B cell (primary cell): ENCODE measurements around the gene SH3GL3. TPM values are rescaled to one million over a fixed set of nuclear protein-coding genes. Genes with fewer than 3 reads are reported as not detected.

ENCODE experiments used
- ATAC-seq: fragments of 200-7000 bp; cut with Tn5 transposase; one replicate; pipeline ENCODE4 v1.10.0; 2021; ENCODE audit warnings: low read depth, mild to moderate bottlenecking, moderate number of reproducible peaks, moderate library complexity
- CTCF ChIA-PET: fragments of 350-600 bp; sonication (Branson Sonifier 250); formaldehyde crosslinking; loops from one replicate; lab custom pipeline; 2021; ENCODE audit warnings: antibody characterized with exemption, inconsistent platforms; lab: Charles Lee
- POLR2A ChIA-PET: fragments of 350-600 bp; sonication (Branson Sonifier 250); formaldehyde crosslinking; loops from one replicate; lab custom pipeline; 2021; ENCODE audit warnings: antibody characterized with exemption; lab: Charles Lee
- DNase-seq: peaks from one replicate; pipeline ENCODE4 v3.0.0; 2013
- H2AFZ ChIP-seq: 2 replicates; pipeline ENCODE4 v1.6.1; 2012; ENCODE audit warnings: mild to moderate bottlenecking, low read depth, low read length; ENCODE audit not compliant: insufficient read depth, poor library complexity, severe bottlenecking
- H3K27ac ChIP-seq, 2 donors: 1 replicate in 1 of 2; 2 replicates in 1 of 2; pipeline ENCODE4 v1.5.1; 2012 to 2013; ENCODE audit warnings: low read length in 2 of 2, mild to moderate bottlenecking in 2 of 2, moderate library complexity in 1 of 2
- H3K27me3 ChIP-seq, 4 experiments: fragments of 200-600 bp in 1 of 4; sonication (generic) in 1 of 4; replicated peaks in 1 of 4; 1 replicate in 2 of 4; 2 replicates in 2 of 4; pipeline versions ENCODE4 v1.6.1 to v1.7.0; 2013 to 2016; ENCODE audit warnings: low read length in 3 of 4, mild to moderate bottlenecking in 2 of 4, mixed read lengths in 1 of 4, moderate library complexity in 1 of 4; ENCODE audit not compliant: insufficient read depth in 4 of 4, control insufficient read depth in 3 of 4; ENCODE audit errors: control extremely low read depth in 1 of 4
- H3K36me3 ChIP-seq, 2 experiments: replicated peaks in 1 of 2; 1 replicate in 1 of 2; 2 replicates in 1 of 2; pipeline versions ENCODE4 v1.6.1 to v1.7.1; 2013; ENCODE audit warnings: low read length in 1 of 2; ENCODE audit not compliant: insufficient read depth in 2 of 2, control insufficient read depth in 1 of 2; ENCODE audit errors: control extremely low read depth in 1 of 2, extremely low read depth in 1 of 2
- H3K4me1 ChIP-seq, 2 donors: fragments of 200-600 bp in 1 of 2; sonication (generic) in 1 of 2; 1 replicate in 1 of 2; 2 replicates in 1 of 2; pipeline versions ENCODE4 v1.5.1 to v1.6.1; 2013 to 2017; ENCODE audit warnings: low read length in 2 of 2; ENCODE audit not compliant: control insufficient read depth in 2 of 2, insufficient read depth in 2 of 2
- H3K4me2 ChIP-seq: replicated peaks from 2 replicates; pipeline ENCODE3; 2012; ENCODE audit warnings: mild to moderate bottlenecking, low read depth, low read length; ENCODE audit not compliant: poor library complexity, severe bottlenecking
- H3K4me3 ChIP-seq, 5 experiments: fragments of 200-600 bp in 1 of 5; sonication (generic) in 1 of 5; 1 replicate in 3 of 5; 2 replicates in 2 of 5; pipeline versions ENCODE4 v1.5.1 to v1.7.0; 2011 to 2016; ENCODE audit warnings: low read length in 4 of 5, mild to moderate bottlenecking in 4 of 5, low read depth in 2 of 5, control low read depth in 1 of 5, moderate library complexity in 1 of 5; ENCODE audit not compliant: insufficient read depth in 1 of 5; ENCODE audit errors: control extremely low read depth in 1 of 5, extremely low read depth in 1 of 5
- H3K79me2 ChIP-seq: fragments of 200-600 bp; sonication (generic); one replicate; pipeline ENCODE4 v1.6.0; 2016; ENCODE audit warnings: low read length; ENCODE audit not compliant: control insufficient read depth, insufficient read depth
- H3K9ac ChIP-seq: fragments of 200-600 bp; sonication (generic); 2 replicates; pipeline ENCODE4 v1.6.1; 2017; ENCODE audit warnings: mild to moderate bottlenecking, low read length, moderate library complexity
- H3K9me3 ChIP-seq, 3 donors: one replicate each; pipeline versions ENCODE4 v1.6.1 to v1.7.1; 2013; ENCODE audit warnings: low read length in 2 of 3; ENCODE audit not compliant: control insufficient read depth in 2 of 3, insufficient read depth in 1 of 3; ENCODE audit errors: control extremely low read depth in 1 of 3
- H4K20me1 ChIP-seq: 2 replicates; pipeline ENCODE4 v1.6.0; 2012; ENCODE audit warnings: mild to moderate bottlenecking, low read length; ENCODE audit not compliant: insufficient read depth, control insufficient read depth, poor library complexity, severe bottlenecking
- H3K27ac Mint-ChIP-seq: one replicate; pipeline ENCODE4 v1.8.0; 2021; ENCODE audit warnings: mixed read lengths
- H3K27me3 Mint-ChIP-seq: one replicate; pipeline ENCODE4 v1.8.0; 2021; ENCODE audit warnings: mixed read lengths
- H3K4me1 Mint-ChIP-seq: one replicate; pipeline ENCODE4 v1.8.0; 2021; ENCODE audit warnings: mixed read lengths
- H3K4me3 Mint-ChIP-seq: one replicate; pipeline ENCODE4 v1.8.0; 2021; ENCODE audit warnings: mixed read lengths
- H3K9me3 Mint-ChIP-seq: one replicate; pipeline ENCODE4 v1.8.0; 2022; ENCODE audit warnings: mixed read lengths; ENCODE audit not compliant: insufficient read depth
- EZH2 ChIP-seq: IDR thresholded peaks from 2 replicates; pipeline ENCODE4 v1.6.1; 2012; ENCODE audit warnings: borderline replicate concordance, low read depth, mild to moderate bottlenecking, moderate library complexity, low read length; ENCODE audit not compliant: insufficient read depth, poor library complexity, severe bottlenecking
- WGBS: methylation state at CpG from one replicate; pipeline ENCODE4 v1.1.5; 2013; ENCODE audit warnings: missing lambda C conversion rate; ENCODE audit not compliant: insufficient coverage; 5-methylcytosine and 5-hydroxymethylcytosine counted together
- intact Hi-C: fragments of 100-400 bp; cut with micrococcal nuclease; formaldehyde crosslinking; loops from one replicate; pipeline ENCODE4 v1.10.0; 2022
- polyA plus RNA-seq: library from polyadenylated mRNA; depleted of rRNA; stranded (reverse); fragments of >200 nt; gene quantifications from 2 replicates; pipeline ENCODE4 v1.2.3, GENCODE V29; 2012
- total RNA-seq, 2 donors: library from RNA; stranded (reverse); fragments of 120-200 nt in 1 of 2; gene quantifications; 1 replicate in 1 of 2; 2 replicates in 1 of 2; pipeline versions ENCODE4 v1.2.3 to v1.2.4, GENCODE V29; 2013 to 2022
- TF ChIP-seq, protein P1 (sequence below): fragments of 200-600 bp; IDR thresholded peaks from one replicate; pipeline ENCODE4 v1.8.0; 2022; ENCODE audit warnings: antibody characterized with exemption, mild to moderate bottlenecking

The SH3GL3 gene
- total and polyA plus RNA-seq, 2 donors (not counting 1 experiment from before 2014, with no cell fraction given) = not detected

DNA sequence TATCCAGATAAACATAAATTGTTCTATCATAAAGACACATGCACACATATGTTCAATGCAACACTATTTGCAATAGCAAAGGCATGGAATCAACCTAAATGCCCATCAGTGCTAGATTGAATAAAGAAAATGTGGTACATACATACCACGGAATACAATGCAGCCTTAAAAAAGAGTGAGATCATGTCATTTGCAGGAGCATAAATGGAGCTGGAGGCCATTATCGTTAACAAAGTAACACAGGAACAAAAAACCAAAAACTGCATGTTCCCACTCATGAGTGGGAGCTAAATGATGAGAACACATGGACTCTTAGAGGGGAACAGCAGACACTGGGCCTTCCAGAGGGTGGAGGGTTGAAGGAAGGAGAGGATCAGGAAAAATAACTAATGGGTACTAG is 79.2 kb downstream of the SH3GL3 start:
- Histone ChIP-seq H3K36me3 (no peaks in the 10 kb centered on the region), H3K27me3 (no peaks in the 10 kb centered on the region), H3K4me3 (no peak overlapping the region), H2AFZ (no peak overlapping the region), H3K4me2 (no peak overlapping the region), H3K27ac (no peak overlapping the region), H3K79me2 (no peaks in the 10 kb centered on the region), H3K9ac (no peak overlapping the region), H4K20me1 (no peaks in the 10 kb centered on the region), H3K4me1 (no peaks in the 10 kb centered on the region), H3K9me3 (peaks cover 4 to 16% (median 14%) of the 10 kb centered on the region in 3 donors)
- no peak for ATAC-seq
- Mint-ChIP-seq H3K4me3 (no peak overlapping the region), H3K27me3 (peaks cover 14% of the 10 kb centered on the region), H3K27ac (no peak overlapping the region), H3K9me3 (peaks cover 14% of the 10 kb centered on the region), H3K4me1 (no peaks in the 10 kb centered on the region)
- POLR2A ChIA-PET = no interaction called here
- no peak for TF ChIP-seq EZH2
- TF ChIP-seq, protein P1, sequence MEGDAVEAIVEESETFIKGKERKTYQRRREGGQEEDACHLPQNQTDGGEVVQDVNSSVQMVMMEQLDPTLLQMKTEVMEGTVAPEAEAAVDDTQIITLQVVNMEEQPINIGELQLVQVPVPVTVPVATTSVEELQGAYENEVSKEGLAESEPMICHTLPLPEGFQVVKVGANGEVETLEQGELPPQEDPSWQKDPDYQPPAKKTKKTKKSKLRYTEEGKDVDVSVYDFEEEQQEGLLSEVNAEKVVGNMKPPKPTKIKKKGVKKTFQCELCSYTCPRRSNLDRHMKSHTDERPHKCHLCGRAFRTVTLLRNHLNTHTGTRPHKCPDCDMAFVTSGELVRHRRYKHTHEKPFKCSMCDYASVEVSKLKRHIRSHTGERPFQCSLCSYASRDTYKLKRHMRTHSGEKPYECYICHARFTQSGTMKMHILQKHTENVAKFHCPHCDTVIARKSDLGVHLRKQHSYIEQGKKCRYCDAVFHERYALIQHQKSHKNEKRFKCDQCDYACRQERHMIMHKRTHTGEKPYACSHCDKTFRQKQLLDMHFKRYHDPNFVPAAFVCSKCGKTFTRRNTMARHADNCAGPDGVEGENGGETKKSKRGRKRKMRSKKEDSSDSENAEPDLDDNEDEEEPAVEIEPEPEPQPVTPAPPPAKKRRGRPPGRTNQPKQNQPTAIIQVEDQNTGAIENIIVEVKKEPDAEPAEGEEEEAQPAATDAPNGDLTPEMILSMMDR = no peak
- DNase-seq = no peak
- CTCF ChIA-PET = no interaction called here
- no CpG with 5 or more reads among the region's 2 CpGs for WGBS
- intact Hi-C loops = no loop called here

DNA sequence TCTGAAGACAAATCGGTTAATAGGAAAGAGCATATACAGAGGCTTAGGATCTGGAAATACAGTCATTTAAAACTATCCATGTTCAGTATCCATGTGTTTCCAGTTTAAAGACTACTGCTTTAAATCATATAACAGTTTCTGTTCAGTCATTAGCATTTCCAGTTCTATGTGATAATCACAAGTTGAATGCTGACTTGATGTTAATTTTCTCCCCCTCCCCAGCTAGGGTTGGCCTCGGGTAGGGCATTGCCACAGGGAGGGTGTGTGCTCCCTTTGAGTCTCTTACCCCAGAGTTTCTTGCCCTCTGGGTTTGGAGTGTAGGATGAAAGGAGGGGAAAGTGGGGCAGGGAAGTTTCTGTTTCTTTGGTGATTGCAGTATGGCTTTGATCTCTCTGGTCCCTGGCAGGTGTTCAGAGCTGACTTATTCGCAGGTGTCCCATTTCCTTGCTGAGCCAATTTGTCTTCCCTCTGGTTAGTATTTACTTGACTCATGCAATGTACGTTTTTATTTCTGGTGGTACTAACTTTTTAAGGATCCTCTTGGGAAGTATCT is 86.3 kb downstream of the SH3GL3 start:
- Mint-ChIP-seq H3K4me1 (no peaks in the 10 kb centered on the region), H3K27me3 (no peaks in the 10 kb centered on the region), H3K9me3 (peaks cover 2% of the 10 kb centered on the region), H3K4me3 (no peak overlapping the region), H3K27ac (no peak overlapping the region)
- no peaks in the 10 kb centered on the region for H3K36me3 ChIP-seq
- no peak for ATAC-seq
- no peak overlapping the region for H2AFZ ChIP-seq
- no peaks in the 10 kb centered on the region for H4K20me1 ChIP-seq
- H3K9ac ChIP-seq = no peak overlapping the region
- no peak for DNase-seq
- intact Hi-C loops = no loop called here
- no peak overlapping the region for H3K4me3 ChIP-seq
- H3K9me3 ChIP-seq = peaks cover 0 to 16% (median 7%) of the 10 kb centered on the region in 3 donors
- ChIA-PET CTCF (interaction anchor here (1.4 kb wide), 1 partner anchor 30 kb away, joined by 3 read pairs; no protein-coding TSS in a partner anchor), POLR2A (no interaction called here)
- no peak overlapping the region for H3K4me2 ChIP-seq
- no peaks in the 10 kb centered on the region for H3K4me1 ChIP-seq
- no peak overlapping the region for H3K27ac ChIP-seq
- no peak for TF ChIP-seq EZH2
- TF ChIP-seq, protein P1 = no peak
- no peaks in the 10 kb centered on the region for H3K27me3 ChIP-seq
- H3K79me2 ChIP-seq = no peaks in the 10 kb centered on the region
- WGBS = 86% methylated on average over 1 of the region's 4 CpGs
